NCI-H82 (cell line): Measurements from ENCODE around the gene USP48.

Experiments used
- DNase-seq: peaks from one replicate; lab custom pipeline; 2025; lab: John Stamatoyannopoulos, UW

The USP48 gene

DNA sequence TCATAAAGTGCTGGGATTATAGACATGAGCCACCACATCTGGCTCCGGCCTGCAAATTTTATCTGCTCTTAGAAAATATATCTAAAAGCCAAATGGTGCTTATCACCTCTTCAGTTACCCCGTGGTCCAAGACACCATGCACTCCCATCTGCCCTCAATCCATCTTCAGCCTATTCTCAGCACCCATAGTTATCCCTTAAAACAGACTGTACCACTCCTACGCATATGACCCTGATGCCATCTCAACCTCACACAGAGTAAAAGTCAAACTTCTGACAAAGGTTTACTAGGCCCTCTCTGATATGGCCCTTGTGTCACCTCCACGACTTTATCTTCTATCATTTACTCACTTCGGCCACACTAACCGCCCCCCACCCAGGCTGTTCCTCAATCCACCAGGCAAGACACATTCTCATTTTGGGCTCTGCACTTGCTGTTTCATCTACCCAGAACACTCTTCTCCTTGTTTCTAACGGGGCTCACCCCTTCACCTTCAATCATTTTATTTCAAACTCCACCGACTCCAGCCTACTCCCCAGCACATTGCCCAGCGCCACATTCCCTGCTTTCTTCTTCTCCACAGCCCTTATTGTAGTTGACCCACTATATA, 33.0 kb downstream of the USP48 start:
- no peak for DNase-seq

DNA sequence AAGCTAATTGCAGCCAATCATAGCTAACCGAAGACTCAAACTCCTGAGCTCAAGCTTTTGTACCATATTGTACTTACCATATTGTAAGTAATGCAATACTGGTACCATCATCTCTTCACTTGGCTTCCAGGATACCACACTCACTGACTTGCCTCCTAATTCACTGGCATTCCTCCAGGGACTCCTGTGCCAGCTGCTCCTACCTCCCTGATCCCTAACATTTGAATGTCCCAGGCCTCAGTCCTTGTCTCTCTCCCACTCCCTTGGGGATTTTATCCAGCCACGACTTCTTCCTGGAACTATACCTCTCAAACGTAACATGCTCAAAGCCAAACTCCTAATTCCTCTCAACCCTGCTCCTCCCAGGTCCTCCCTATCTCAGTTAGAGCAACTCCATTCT, 33.8 kb downstream of the USP48 start:
- peak; percentile 32 for DNase-seq

GRCh38 chr1:21743476-21743875, 39.5 kb downstream of the USP48 start:
- no peak for DNase-seq

- no peak for DNase-seq
These were observed 40.4 kb downstream of the USP48 start for GRCh38 chr1:21742578-21742977.

GRCh38 chr1:21741206-21741605, 41.7 kb downstream of the USP48 start:
- DNase-seq = no peak

DNA sequence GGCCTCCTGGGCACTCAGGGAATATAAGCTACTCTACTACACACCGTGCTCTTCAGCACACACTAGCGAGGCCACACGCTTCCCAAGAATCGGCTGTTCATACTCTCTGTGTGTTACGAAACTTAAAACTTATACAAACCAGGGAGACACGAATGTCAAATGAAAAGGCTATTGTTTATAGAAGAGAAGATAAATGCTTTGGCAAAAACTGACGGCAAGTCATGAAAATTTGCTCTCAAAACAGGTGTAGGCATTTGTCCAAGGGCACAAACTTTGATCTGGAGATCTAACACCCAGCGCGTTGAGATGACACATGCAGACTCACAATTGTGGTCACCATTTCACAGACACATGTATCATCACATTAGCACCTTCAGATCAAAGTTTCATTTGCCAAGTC, 46.1 kb downstream of the USP48 start:
- no peak for DNase-seq

GRCh38 chr1:21736011-21736410, 46.9 kb downstream of the USP48 start:
- no peak for DNase-seq

- no peak for DNase-seq
These were observed 48.4 kb downstream of the USP48 start for GRCh38 chr1:21734526-21734925.

DNA sequence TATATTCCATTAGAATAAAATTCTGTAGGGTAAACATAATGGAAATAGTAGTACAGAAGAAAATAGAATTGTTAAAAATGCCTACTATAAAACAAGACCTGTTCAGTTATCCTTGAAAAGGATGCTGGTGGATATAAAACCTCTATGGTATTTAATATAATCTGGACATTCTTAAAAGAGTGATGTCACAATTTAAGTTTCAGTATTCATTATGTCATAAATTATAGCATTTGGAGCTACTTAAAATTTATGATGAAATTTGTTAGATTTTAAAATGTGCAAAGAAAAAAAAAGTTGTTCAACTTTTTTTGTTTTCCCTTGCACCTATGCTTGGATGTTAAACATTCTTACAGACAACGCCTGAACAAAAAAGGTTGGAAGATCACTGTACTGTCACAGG, 50.3 kb downstream of the USP48 start:
- no peak for DNase-seq

DNA sequence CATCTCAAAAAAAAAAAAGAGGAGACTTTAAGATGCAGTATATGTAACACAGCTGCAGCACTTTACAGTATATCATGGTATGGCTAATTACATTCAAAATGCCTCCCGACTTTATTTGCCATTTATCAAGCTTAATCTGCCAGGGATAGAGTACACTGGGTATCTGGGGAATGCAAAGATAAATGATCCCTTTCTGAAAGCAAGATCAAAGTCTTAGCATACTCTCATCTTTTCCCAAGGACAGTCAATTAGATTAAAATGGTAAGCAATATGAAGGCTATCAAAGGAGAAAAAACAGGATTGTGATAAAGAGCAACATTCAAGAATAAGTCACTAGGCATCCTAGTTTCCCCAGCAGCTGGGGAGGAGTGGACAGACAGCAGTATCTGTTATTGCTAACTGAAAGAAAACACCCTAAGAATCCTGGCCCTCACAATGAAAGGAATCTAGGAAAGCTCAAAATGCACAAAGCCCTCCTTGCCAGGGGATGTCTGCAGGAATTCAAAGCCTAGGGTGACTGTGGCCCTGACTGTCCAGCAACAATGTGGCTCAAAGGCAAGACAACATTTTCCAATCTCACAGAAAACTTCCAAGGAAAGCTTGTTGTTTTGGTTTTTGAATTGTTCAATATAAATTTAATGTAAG, 57.1 kb downstream of the USP48 start:
- DNase-seq = no peak

GRCh38 chr1:21724570-21724969, 58.4 kb downstream of the USP48 start:
- no peak for DNase-seq

GRCh38 chr1:21724098-21724497, 58.9 kb downstream of the USP48 start:
- DNase-seq = no peak

GRCh38 chr1:21721295-21721985, 61.5 kb downstream of the USP48 start:
- no peak for DNase-seq

DNA sequence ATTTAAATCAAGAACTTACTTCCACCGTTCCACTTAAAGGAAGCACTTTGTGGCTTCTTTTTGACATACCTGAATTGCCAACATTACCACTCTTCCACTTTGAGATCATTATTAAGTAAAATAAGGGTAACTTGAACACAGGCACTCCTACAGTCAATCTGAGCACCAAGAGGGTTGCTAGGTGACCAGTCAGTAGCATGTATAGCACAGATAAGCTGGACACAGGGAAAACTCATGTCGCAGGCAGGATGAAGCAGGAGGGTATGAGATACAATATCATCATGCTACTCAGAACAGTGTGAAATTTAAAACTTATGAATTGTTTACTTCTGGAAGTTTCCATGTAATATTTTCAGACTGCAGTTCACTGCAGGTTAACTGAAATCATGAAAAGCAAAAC, 66.8 kb downstream of the USP48 start:
- no peak for DNase-seq

DNA sequence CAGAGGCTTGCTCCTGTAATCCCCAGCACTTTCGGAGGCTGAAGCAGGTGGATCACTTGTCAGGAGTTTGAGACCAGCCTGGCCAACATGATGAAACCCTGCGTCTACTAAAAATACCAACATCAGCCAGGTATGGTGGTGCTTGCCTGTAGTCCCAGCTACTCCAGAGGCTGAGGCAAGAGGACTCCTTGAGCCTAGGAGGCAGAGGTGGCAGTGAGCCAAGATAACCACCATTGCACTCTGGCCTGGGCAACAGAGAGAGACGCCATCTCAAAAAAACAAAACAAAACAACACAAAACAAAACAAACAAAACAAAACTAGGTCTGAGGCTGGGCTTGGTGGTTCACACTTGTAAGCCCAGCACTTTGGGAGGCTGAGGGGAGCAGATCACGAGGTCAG, 75.1 kb downstream of the USP48 start:
- DNase-seq = no peak

DNA sequence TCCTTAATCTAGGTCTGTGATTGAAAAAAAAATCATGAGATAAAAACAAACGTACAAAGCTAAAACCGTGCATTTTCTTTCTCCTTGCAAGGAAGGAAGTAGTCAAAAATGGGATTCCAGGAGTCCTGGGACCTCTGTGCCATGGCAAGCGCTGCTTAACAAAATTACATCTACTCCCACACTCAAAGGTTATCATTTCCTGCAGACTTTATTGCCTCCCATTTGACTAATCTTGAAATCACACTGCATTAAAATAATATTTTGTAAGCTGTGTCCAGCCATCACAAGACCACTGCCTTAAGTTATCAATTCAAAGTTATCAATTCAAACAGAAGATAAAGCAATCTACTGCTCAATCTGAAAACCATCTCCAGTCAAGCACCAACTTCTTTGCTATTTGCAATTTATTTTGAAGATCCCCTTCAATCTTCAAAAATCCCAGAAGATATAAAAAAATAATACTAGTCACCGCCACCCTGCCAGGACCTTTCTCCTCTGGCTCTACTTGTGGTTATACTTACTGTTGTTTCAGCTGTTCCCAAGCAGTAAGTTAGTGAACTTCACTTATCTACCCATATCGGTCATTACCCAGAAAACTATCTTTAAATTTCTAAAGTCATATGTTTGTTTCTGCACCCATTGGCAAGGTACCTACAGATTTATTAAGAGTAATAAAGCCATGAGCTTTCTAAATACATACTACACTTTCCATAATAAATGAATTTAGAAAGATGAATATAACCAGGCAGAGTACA, 75.7 kb downstream of the USP48 start:
- no peak for DNase-seq

GRCh38 chr1:21706151-21706835, 76.7 kb downstream of the USP48 start:
- peak; percentile 45 for DNase-seq

- no peak for DNase-seq
These were observed 77.5 kb downstream of the USP48 start for GRCh38 chr1:21705303-21705980.

DNA sequence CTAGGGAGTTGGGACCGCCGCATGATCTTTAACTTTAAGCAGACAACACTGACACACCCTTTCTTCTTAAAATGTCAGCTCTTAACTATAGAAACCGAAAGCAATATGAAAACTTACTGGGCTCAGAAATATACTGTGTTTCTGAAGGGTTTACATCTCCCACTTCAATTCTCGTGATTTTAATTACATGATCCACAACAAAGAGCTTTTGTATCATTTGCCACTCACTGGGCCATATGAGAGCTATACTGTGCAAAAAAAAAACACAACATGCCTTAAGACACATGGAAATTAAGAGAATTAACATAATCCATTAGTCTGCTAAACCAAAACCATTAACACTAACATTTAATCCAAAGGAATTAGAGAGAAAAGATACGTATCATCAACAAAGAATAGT, 78.8 kb downstream of the USP48 start:
- no peak for DNase-seq

GRCh38 chr1:21703318-21703963, 79.5 kb downstream of the USP48 start:
- peak; percentile 55 for DNase-seq

DNA sequence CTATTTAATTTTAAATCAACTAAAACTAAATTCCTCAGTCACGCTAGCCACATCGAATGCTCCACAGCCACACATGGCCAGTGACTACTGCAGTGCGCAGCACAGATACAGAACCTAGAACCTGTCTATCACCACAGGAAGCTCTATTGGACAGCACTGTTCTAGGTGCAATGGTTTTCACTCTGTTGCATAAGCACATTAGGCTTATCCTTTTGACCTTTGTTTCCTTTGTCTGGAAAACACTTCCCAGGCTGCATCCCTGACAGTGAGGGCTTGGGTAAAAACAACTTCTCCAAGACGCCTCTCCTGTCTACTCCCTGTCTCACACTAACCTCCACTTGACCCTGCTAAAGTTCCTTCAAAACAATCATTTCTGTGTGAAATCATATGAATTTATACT, 80.2 kb downstream of the USP48 start:
- no peak for DNase-seq
